GM12872 (cell line): Measurements from ENCODE around the gene BUB3.

ENCODE experiments used
- TF ChIP-seq, protein P1 (sequence below): IDR thresholded peaks from 3 replicates; pipeline ENCODE4 v1.5.1; 2011; ENCODE audit warnings: low read depth, mild to moderate bottlenecking, low read length, moderate library complexity; ENCODE audit not compliant: insufficient read depth

BUB3 gene

DNA sequence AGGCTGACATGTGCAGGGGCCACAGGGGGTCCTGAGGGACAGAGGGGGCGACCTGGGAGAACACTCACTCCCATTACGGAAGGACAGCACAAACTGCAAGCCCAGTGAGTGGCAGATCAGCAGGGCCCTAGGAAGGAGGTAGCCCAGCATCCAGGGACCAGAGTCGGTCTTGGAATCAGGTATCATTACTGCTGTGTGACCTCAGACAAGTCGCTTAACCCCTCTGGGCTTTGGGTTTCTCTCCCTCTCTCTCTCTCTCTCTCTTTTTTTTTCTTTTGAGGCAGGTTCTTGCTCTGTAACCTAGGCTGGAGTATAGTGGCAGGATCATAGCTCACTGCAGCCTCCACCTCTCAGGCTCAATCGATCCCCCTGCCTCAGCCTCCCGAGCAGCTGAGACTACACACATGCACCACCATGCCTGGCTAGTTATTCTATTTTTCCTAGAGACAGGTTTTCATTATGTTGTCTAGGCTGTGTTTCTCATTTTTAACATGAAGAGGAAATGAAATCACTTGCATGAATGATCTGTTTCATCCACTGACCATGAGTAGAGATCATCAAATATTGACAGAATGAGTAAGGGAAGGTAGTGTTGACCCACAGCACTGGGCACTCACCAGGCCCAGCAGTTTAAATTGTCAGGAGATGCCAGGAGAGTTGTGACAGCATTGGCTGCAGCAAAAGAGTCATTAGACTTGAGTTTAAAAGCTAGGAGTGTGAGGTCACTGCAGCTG lies 49.4 kb downstream of the BUB3 start:
- TF ChIP-seq, protein P1, sequence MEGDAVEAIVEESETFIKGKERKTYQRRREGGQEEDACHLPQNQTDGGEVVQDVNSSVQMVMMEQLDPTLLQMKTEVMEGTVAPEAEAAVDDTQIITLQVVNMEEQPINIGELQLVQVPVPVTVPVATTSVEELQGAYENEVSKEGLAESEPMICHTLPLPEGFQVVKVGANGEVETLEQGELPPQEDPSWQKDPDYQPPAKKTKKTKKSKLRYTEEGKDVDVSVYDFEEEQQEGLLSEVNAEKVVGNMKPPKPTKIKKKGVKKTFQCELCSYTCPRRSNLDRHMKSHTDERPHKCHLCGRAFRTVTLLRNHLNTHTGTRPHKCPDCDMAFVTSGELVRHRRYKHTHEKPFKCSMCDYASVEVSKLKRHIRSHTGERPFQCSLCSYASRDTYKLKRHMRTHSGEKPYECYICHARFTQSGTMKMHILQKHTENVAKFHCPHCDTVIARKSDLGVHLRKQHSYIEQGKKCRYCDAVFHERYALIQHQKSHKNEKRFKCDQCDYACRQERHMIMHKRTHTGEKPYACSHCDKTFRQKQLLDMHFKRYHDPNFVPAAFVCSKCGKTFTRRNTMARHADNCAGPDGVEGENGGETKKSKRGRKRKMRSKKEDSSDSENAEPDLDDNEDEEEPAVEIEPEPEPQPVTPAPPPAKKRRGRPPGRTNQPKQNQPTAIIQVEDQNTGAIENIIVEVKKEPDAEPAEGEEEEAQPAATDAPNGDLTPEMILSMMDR = no peak

DNA sequence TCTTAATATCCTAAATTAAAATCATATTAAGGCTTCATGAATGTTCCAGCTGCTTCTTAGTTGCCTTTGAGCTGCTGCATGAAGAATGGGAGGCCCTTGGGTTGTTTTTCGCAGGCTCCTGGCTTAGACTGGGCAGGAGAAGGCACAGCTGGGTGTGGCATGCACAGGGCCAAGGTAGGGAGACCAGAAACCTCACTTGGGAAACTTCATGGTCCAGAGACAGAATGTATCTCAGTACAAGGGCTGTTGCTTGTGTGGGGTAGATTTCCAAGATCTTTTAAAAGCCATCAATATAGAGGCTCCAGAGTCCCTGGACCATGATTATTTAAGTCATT lies 49.9 kb downstream of the BUB3 start:
- TF ChIP-seq, protein P1 = no peak

DNA sequence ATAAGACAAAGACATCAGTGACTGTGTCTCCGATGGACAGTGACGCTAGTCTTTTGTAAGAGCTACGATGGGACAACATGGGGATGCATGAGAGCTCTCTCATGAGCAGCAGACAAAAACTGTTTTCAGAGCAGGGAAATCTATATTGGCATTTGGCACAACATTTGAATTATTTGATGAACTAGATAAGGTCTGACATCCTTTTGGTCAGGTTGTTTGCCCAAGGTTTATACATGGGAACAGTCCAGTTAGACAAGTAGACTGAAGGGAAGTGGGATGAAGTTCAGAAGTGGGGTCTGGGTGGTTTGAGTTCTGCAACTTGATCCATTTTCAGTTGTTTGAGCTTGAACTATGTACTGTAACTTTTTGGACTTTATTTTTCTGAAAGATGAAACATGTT lies 50.8 kb downstream of the BUB3 start:
- TF ChIP-seq, protein P1 = no peak

DNA sequence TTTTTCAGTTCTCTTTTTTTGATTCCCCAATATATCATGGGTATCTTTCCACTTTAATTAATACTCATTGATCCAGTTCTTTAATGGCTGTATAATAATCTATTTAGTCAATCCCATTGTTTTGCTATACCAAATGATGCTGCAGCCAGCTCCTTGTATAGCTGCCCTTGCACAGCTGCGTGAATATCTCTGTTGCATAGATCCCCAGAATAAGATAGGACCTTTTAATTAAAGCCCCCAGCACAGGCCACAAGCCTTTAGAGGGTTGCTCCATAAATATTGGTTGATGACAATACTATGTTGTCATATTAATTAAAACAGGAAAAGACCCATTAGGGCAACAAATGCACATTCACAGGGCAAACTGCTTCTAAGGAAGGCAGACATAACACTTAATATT lies 57.9 kb downstream of the BUB3 start:
- TF ChIP-seq, protein P1 = no peak

DNA sequence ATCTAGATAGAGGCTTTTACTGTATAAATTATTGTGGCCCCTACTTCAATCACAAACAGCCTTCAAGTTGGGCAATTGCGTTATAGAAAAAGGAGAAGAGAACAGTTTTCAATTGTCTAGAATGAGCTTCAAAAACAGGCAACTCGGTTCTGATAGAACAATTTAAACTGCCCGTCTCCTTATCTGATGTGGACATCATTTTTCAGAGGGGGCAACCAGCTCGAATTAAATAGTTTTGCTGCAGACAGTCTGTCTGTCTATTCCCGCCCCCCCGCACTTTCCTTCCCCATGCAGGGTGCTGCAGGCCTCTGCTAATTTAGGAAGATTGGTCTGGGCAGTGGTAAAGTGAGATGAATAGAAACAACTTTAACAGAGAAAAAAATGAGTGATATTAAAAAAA lies 58.4 kb downstream of the BUB3 start:
- TF ChIP-seq, protein P1 = no peak

DNA sequence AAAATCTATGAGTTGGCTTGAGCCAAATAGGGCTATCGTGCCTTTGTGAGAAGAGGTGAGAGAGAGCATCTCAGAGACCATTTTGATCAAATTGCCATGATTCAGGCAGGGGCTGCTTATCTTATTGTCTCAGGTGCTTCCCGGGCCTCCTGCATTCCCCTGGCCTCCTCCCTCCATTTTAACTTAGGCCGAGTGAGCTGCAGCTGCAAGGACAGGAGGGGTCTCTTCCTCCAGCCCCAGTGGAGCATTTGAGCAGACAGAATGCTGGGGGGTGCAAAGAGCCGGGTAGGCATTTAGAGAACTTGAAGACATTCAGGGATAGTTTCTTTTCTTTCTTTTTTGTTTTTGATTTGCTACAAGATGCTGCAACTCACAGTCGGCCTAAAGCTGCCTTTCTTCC lies 59.0 kb downstream of the BUB3 start:
- TF ChIP-seq, protein P1 = no peak
